Measurements from ENCODE around the gene DUSP28. TPM values are rescaled to one million over a fixed set of nuclear protein-coding genes. Genes with fewer than 3 reads are reported as not detected.

The DUSP28 gene
- total RNA-seq, 1 experiment from 2014 or later = 2.3 TPM

DNA sequence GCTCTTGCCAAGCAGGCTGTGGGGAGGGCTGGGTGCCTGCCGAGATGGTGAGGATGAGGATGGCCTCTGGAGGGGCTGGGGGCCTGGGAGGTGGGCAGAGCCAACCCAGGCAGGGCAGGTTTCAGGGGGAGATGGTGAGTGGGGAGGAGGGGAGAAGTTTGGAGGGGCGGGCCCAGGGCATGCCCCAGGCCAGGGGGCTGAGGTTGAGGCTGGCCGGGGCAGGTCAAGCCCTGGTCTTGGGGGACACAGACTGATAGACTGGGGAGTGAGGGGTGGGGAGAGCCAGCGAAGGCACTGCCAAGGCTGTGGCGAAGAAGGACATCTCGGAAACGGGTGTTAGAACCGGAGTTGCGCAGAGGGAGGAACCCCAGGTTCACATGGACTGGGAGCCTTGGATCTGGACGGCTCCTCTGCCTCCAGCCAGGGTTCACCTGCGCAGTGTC lies 39.0 kb downstream of the DUSP28 start:
- no peaks in the 10 kb centered on the region for H3K27me3 Mint-ChIP-seq (ENCODE audit: low read depth)

More for the DNA sequence above, 39.0 kb downstream of the DUSP28 start:
- Mint-ChIP-seq H3K4me3 (no peak overlapping the region), H3K4me1 (no peaks in the 10 kb centered on the region), H3K36me3 (no peaks in the 10 kb centered on the region), H3K27ac (no peak overlapping the region), H3K9me3 (no peaks in the 10 kb centered on the region)
- no peak for ATAC-seq
- ChIA-PET CTCF (no interaction called here), POLR2A (no interaction called here)
- TF ChIP-seq, protein P1, sequence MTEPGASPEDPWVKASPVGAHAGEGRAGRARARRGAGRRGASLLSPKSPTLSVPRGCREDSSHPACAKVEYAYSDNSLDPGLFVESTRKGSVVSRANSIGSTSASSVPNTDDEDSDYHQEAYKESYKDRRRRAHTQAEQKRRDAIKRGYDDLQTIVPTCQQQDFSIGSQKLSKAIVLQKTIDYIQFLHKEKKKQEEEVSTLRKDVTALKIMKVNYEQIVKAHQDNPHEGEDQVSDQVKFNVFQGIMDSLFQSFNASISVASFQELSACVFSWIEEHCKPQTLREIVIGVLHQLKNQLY (CRISPR knock-in tag; IDR thresholded peaks at IDR 0.05) = no peak
- no peak for TF ChIP-seq JUN (CRISPR knock-in tag; IDR thresholded peaks at IDR 0.05)
- TF ChIP-seq, protein P2, sequence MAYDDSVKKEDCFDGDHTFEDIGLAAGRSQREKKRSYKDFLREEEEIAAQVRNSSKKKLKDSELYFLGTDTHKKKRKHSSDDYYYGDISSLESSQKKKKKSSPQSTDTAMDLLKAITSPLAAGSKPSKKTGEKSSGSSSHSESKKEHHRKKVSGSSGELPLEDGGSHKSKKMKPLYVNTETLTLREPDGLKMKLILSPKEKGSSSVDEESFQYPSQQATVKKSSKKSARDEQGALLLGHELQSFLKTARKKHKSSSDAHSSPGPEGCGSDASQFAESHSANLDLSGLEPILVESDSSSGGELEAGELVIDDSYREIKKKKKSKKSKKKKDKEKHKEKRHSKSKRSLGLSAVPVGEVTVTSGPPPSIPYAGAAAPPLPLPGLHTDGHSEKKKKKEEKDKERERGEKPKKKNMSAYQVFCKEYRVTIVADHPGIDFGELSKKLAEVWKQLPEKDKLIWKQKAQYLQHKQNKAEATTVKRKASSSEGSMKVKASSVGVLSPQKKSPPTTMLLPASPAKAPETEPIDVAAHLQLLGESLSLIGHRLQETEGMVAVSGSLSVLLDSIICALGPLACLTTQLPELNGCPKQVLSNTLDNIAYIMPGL (CRISPR knock-in tag; IDR thresholded peaks at IDR 0.05) = no peak
- TF ChIP-seq RORB (CRISPR knock-in tag; IDR thresholded peaks at IDR 0.05) = no peak
- TF ChIP-seq NFE2L1 (CRISPR knock-in tag; IDR thresholded peaks at IDR 0.05) = no peak
- no peak for TF ChIP-seq SMAD3 (CRISPR knock-in tag; IDR thresholded peaks at IDR 0.05; ENCODE audit: borderline replicate concordance)
- TF ChIP-seq, protein P3, sequence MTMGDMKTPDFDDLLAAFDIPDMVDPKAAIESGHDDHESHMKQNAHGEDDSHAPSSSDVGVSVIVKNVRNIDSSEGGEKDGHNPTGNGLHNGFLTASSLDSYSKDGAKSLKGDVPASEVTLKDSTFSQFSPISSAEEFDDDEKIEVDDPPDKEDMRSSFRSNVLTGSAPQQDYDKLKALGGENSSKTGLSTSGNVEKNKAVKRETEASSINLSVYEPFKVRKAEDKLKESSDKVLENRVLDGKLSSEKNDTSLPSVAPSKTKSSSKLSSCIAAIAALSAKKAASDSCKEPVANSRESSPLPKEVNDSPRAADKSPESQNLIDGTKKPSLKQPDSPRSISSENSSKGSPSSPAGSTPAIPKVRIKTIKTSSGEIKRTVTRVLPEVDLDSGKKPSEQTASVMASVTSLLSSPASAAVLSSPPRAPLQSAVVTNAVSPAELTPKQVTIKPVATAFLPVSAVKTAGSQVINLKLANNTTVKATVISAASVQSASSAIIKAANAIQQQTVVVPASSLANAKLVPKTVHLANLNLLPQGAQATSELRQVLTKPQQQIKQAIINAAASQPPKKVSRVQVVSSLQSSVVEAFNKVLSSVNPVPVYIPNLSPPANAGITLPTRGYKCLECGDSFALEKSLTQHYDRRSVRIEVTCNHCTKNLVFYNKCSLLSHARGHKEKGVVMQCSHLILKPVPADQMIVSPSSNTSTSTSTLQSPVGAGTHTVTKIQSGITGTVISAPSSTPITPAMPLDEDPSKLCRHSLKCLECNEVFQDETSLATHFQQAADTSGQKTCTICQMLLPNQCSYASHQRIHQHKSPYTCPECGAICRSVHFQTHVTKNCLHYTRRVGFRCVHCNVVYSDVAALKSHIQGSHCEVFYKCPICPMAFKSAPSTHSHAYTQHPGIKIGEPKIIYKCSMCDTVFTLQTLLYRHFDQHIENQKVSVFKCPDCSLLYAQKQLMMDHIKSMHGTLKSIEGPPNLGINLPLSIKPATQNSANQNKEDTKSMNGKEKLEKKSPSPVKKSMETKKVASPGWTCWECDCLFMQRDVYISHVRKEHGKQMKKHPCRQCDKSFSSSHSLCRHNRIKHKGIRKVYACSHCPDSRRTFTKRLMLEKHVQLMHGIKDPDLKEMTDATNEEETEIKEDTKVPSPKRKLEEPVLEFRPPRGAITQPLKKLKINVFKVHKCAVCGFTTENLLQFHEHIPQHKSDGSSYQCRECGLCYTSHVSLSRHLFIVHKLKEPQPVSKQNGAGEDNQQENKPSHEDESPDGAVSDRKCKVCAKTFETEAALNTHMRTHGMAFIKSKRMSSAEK (CRISPR knock-in tag; IDR thresholded peaks at IDR 0.05; ENCODE audit: borderline replicate concordance) = no peak
- TF ChIP-seq ZNF263 (CRISPR knock-in tag; IDR thresholded peaks at IDR 0.05; ENCODE audit: low read depth) = no peak
- TF ChIP-seq ZNF396 (CRISPR knock-in tag; IDR thresholded peaks at IDR 0.05; ENCODE audit: borderline replicate concordance) = no peak
- TF ChIP-seq, protein P4, sequence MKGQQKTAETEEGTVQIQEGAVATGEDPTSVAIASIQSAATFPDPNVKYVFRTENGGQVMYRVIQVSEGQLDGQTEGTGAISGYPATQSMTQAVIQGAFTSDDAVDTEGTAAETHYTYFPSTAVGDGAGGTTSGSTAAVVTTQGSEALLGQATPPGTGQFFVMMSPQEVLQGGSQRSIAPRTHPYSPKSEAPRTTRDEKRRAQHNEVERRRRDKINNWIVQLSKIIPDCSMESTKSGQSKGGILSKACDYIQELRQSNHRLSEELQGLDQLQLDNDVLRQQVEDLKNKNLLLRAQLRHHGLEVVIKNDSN (CRISPR knock-in tag; IDR thresholded peaks at IDR 0.05) = no peak
- TF ChIP-seq, protein P5, sequence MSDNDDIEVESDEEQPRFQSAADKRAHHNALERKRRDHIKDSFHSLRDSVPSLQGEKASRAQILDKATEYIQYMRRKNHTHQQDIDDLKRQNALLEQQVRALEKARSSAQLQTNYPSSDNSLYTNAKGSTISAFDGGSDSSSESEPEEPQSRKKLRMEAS (CRISPR knock-in tag; IDR thresholded peaks at IDR 0.05) = no peak
- TF ChIP-seq, protein P6, sequence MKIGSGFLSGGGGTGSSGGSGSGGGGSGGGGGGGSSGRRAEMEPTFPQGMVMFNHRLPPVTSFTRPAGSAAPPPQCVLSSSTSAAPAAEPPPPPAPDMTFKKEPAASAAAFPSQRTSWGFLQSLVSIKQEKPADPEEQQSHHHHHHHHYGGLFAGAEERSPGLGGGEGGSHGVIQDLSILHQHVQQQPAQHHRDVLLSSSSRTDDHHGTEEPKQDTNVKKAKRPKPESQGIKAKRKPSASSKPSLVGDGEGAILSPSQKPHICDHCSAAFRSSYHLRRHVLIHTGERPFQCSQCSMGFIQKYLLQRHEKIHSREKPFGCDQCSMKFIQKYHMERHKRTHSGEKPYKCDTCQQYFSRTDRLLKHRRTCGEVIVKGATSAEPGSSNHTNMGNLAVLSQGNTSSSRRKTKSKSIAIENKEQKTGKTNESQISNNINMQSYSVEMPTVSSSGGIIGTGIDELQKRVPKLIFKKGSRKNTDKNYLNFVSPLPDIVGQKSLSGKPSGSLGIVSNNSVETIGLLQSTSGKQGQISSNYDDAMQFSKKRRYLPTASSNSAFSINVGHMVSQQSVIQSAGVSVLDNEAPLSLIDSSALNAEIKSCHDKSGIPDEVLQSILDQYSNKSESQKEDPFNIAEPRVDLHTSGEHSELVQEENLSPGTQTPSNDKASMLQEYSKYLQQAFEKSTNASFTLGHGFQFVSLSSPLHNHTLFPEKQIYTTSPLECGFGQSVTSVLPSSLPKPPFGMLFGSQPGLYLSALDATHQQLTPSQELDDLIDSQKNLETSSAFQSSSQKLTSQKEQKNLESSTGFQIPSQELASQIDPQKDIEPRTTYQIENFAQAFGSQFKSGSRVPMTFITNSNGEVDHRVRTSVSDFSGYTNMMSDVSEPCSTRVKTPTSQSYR (CRISPR knock-in tag; IDR thresholded peaks at IDR 0.05) = no peak
- TF ChIP-seq, protein P7, sequence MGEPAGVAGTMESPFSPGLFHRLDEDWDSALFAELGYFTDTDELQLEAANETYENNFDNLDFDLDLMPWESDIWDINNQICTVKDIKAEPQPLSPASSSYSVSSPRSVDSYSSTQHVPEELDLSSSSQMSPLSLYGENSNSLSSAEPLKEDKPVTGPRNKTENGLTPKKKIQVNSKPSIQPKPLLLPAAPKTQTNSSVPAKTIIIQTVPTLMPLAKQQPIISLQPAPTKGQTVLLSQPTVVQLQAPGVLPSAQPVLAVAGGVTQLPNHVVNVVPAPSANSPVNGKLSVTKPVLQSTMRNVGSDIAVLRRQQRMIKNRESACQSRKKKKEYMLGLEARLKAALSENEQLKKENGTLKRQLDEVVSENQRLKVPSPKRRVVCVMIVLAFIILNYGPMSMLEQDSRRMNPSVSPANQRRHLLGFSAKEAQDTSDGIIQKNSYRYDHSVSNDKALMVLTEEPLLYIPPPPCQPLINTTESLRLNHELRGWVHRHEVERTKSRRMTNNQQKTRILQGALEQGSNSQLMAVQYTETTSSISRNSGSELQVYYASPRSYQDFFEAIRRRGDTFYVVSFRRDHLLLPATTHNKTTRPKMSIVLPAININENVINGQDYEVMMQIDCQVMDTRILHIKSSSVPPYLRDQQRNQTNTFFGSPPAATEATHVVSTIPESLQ (CRISPR knock-in tag; IDR thresholded peaks at IDR 0.05) = no peak
- TF ChIP-seq IRF2 (CRISPR knock-in tag; IDR thresholded peaks at IDR 0.05; ENCODE audit: borderline replicate concordance, low read depth) = no peak
- no peak for TF ChIP-seq ELF4 (CRISPR knock-in tag; IDR thresholded peaks at IDR 0.05; ENCODE audit: low read depth)
- TF ChIP-seq ZNF138 (CRISPR knock-in tag; conservative IDR thresholded peaks at IDR 0.05) = no peak
- TF ChIP-seq, protein P8, sequence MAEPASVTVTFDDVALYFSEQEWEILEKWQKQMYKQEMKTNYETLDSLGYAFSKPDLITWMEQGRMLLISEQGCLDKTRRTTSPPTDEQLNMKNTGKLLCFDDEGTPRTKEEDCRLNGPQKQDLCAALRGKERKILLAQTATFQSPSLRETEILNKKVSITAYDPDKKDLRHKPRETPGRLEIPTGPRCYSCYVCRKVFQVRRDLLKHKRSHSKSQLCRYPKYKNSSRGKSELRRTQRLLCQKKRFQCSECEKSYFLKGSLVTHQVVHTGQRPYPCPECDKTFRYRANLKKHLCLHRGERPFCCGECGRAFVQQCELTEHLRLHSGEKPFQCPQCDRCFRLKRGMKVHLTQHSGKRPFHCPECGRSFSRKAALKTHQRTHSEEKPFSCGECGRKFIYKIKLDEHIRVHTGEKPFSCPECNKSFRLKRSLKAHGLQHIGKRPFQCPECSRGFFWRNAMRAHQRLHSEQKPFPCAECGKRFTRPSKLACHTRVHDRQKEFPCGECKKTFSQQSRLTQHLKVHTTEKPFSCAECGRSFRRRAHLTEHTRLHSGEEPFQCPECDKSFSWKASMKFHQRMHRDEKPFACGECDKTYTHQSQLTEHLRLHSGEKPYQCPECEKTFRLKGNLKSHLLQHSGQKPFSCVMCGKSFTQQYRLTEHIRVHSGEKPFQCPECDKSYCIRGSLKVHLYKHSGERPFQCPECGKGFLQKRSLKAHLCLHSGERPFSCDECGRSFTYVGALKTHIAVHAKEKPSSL (CRISPR knock-in tag; conservative IDR thresholded peaks at IDR 0.05) = no peak
- no peak for TF ChIP-seq RELA (CRISPR knock-in tag; IDR thresholded peaks at IDR 0.05; ENCODE audit: borderline replicate concordance)
- TF ChIP-seq TCF7 (CRISPR knock-in tag; IDR thresholded peaks at IDR 0.05; ENCODE audit: low read depth) = no peak
- DNase-seq (ENCODE audit: low spot score) = no peak

Data from WTC11 (cell line).